H9 (cell line): Measurements from ENCODE around the gene AGK. TPM values are rescaled to one million over a fixed set of nuclear protein-coding genes. Genes with fewer than 3 reads are reported as not detected.

Experiments
- DNase-seq: peaks from one replicate; pipeline ENCODE4 v3.0.0-alpha.2; 2017
- H2AFZ ChIP-seq: one replicate; pipeline ENCODE4 v1.6.1; 2013; ENCODE audit warnings: mild to moderate bottlenecking, low read length, control low read depth, moderate library complexity
- H2AK5ac ChIP-seq: 2 replicates; pipeline ENCODE4 v1.6.1; 2013; ENCODE audit warnings: low read length, control low read depth, mixed read lengths; ENCODE audit not compliant: insufficient read length
- H2BK120ac ChIP-seq: one replicate; pipeline ENCODE4 v1.6.1; 2013; ENCODE audit warnings: low read depth, mild to moderate bottlenecking, low read length, control low read depth, inconsistent platforms; ENCODE audit not compliant: poor library complexity, severe bottlenecking
- H2BK12ac ChIP-seq: 2 replicates; pipeline ENCODE4 v1.6.1; 2013; ENCODE audit warnings: low read length, control low read depth, mixed read lengths, low read depth; ENCODE audit not compliant: insufficient read length
- H2BK15ac ChIP-seq: 2 replicates; pipeline ENCODE4 v1.6.1; 2013; ENCODE audit warnings: low read depth, low read length, control low read depth
- H2BK20ac ChIP-seq: one replicate; pipeline ENCODE4 v1.6.1; 2013; ENCODE audit warnings: low read depth, mild to moderate bottlenecking, low read length, control low read depth, inconsistent platforms; ENCODE audit not compliant: poor library complexity, severe bottlenecking
- H2BK5ac ChIP-seq: 2 replicates; pipeline ENCODE4 v1.6.1; 2013; ENCODE audit warnings: low read length, control low read depth, mixed read lengths; ENCODE audit not compliant: insufficient read length
- H3K14ac ChIP-seq: 2 replicates; pipeline ENCODE4 v1.6.1; 2013; ENCODE audit warnings: low read length, control low read depth; ENCODE audit not compliant: insufficient read depth
- H3K18ac ChIP-seq: 2 replicates; pipeline ENCODE4 v1.6.1; 2013; ENCODE audit warnings: low read depth, mild to moderate bottlenecking, mixed read lengths, low read length, control low read depth; ENCODE audit not compliant: insufficient read length
- H3K23ac ChIP-seq: 2 replicates; pipeline ENCODE4 v1.6.1; 2013; ENCODE audit warnings: low read length, control low read depth, mixed read lengths, low read depth; ENCODE audit not compliant: insufficient read length
- H3K23me2 ChIP-seq: 2 replicates; pipeline ENCODE4 v1.6.1; 2013; ENCODE audit warnings: low read depth, mild to moderate bottlenecking, mixed read lengths, low read length, control low read depth; ENCODE audit not compliant: insufficient read length, poor library complexity, severe bottlenecking
- H3K27ac ChIP-seq: 2 replicates; pipeline ENCODE4 v1.5.1; 2013; ENCODE audit warnings: low read length, control low read depth, mixed read lengths, low read depth; ENCODE audit not compliant: insufficient read length
- H3K27me3 ChIP-seq: 2 replicates; pipeline ENCODE4 v1.6.1; 2013; ENCODE audit warnings: low read length, control low read depth, inconsistent platforms; ENCODE audit not compliant: insufficient read depth
- H3K4ac ChIP-seq: 2 replicates; pipeline ENCODE4 v1.6.1; 2013; ENCODE audit warnings: low read depth, mild to moderate bottlenecking, control low read depth, inconsistent platforms, low read length, moderate library complexity
- H3K4me1 ChIP-seq: 2 replicates; pipeline ENCODE4 v1.6.1; 2013; ENCODE audit warnings: low read length, control low read depth, inconsistent platforms; ENCODE audit not compliant: insufficient read depth
- H3K4me2 ChIP-seq: 2 replicates; pipeline ENCODE4 v1.6.1; 2013; ENCODE audit warnings: low read length, control low read depth, mixed read lengths; ENCODE audit not compliant: insufficient read length, insufficient read depth
- H3K56ac ChIP-seq: 2 replicates; pipeline ENCODE4 v1.6.1; 2013; ENCODE audit warnings: low read depth, mild to moderate bottlenecking, mixed read lengths, low read length, control low read depth; ENCODE audit not compliant: insufficient read length
- H3K79me1 ChIP-seq: 2 replicates; pipeline ENCODE4 v1.6.1; 2013; ENCODE audit warnings: low read depth, mild to moderate bottlenecking, moderate library complexity, low read length, control low read depth, inconsistent platforms; ENCODE audit not compliant: insufficient read depth, poor library complexity, severe bottlenecking
- H3K79me2 ChIP-seq: 2 replicates; pipeline ENCODE4 v1.6.1; 2013; ENCODE audit warnings: low read length, control low read depth, inconsistent platforms; ENCODE audit not compliant: insufficient read depth
- H3K9ac ChIP-seq: 2 replicates; pipeline ENCODE4 v1.6.1; 2013; ENCODE audit warnings: low read length, control low read depth, mixed read lengths; ENCODE audit not compliant: insufficient read length; ENCODE audit errors: extremely low read depth
- H3K9me3 ChIP-seq: one replicate; pipeline ENCODE4 v1.6.1; 2013; ENCODE audit warnings: low read depth, low read length, inconsistent platforms; ENCODE audit not compliant: control insufficient read depth
- H3T11ph ChIP-seq: one replicate; pipeline ENCODE4 v1.6.1; 2013; ENCODE audit warnings: mild to moderate bottlenecking, low read length, control low read depth, inconsistent platforms
- H4K20me1 ChIP-seq: one replicate; pipeline ENCODE4 v1.6.1; 2013; ENCODE audit not compliant: control insufficient read depth, insufficient read length, insufficient read depth
- H4K5ac ChIP-seq: 2 replicates; pipeline ENCODE4 v1.6.1; 2013; ENCODE audit warnings: low read depth, mild to moderate bottlenecking, mixed read lengths, low read length, control low read depth; ENCODE audit not compliant: insufficient read length
- H4K8ac ChIP-seq: replicated peaks from 2 replicates; pipeline ENCODE4 v1.6.1; 2013; ENCODE audit warnings: low read length, control low read depth, mixed read lengths, low read depth; ENCODE audit not compliant: insufficient read length
- H4K91ac ChIP-seq: 2 replicates; pipeline ENCODE4 v1.6.1; 2013; ENCODE audit warnings: low read depth, mild to moderate bottlenecking, moderate library complexity, mixed read lengths, low read length, control low read depth; ENCODE audit not compliant: insufficient read length
- H3K27ac Mint-ChIP-seq, 3 experiments: 2 replicates in 2 of 3; 3 replicates in 1 of 3; pipeline ENCODE4 v1.8.0; 2020 to 2021; ENCODE audit warnings: mixed read lengths in 3 of 3, mild to moderate bottlenecking in 1 of 3, moderate library complexity in 1 of 3
- H3K27me3 Mint-ChIP-seq: 2 replicates; pipeline ENCODE4 v1.8.0; 2021; ENCODE audit warnings: low read depth, mild to moderate bottlenecking, moderate library complexity, mixed read lengths
- H3K36me3 Mint-ChIP-seq, 3 experiments: 2 replicates in 2 of 3; 3 replicates in 1 of 3; pipeline ENCODE4 v1.8.0; 2020 to 2021; ENCODE audit warnings: low read depth in 3 of 3, mixed read lengths in 3 of 3; ENCODE audit not compliant: insufficient read depth in 1 of 3
- H3K4me1 Mint-ChIP-seq, 2 experiments: 2 replicates each; pipeline ENCODE4 v1.8.0; 2020; ENCODE audit warnings: mixed read lengths in 2 of 2
- H3K4me3 Mint-ChIP-seq, 2 experiments: 2 replicates in 1 of 2; 3 replicates in 1 of 2; pipeline ENCODE4 v1.8.0; 2020 to 2021; ENCODE audit warnings: mild to moderate bottlenecking in 2 of 2, mixed read lengths in 2 of 2, moderate library complexity in 1 of 2
- H3K9me3 Mint-ChIP-seq, 2 experiments: 2 replicates in 1 of 2; 3 replicates in 1 of 2; pipeline ENCODE4 v1.8.0; 2020; ENCODE audit warnings: mild to moderate bottlenecking in 2 of 2, mixed read lengths in 2 of 2, moderate library complexity in 1 of 2
- WGBS: extraction: QIAGEN DNeasy Blood & Tissue Kit; methylation state at CpG from one replicate; pipeline ENCODE4 v1.1.7; 2013; ENCODE audit warnings: missing lambda C conversion rate, low lambda C conversion rate, mixed read lengths; ENCODE audit not compliant: insufficient read length; ENCODE audit errors: extremely low coverage; 5-methylcytosine and 5-hydroxymethylcytosine counted together
- total RNA-seq: library from RNA; stranded (reverse); gene quantifications from 2 replicates; pipeline ENCODE4 v1.2.1, GENCODE V29; 2021
- TF ChIP-seq, protein P1 (sequence below): fragments of 200-600 bp; sonication (generic); conservative IDR thresholded peaks from 3 replicates; pipeline ENCODE4 v1.8.0; 2021; ENCODE audit warnings: antibody characterized with exemption, mild to moderate bottlenecking

The AGK gene
- total RNA-seq, 1 experiment from 2014 or later: 35.1 TPM

DNA sequence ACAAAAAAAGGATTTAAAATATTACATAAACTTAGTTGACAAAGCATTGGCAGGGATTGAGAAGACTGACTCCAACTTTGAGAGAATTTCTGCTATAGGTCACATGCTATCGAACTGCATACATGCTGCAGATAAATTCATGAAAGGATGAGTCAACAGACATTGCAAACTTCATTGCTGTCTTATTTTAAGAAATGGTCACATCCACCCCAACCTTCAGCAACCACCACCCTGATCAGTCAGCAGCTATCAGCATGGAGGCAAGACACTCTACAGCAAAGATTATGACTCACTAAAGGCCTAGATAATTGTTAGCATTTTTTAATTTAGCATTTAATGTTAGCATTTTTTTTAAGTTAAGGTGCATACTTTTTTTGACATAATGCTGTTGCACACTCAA, 73.6 kb downstream of the AGK start:
- H3K4me2 ChIP-seq: no peak overlapping the region
- H4K8ac ChIP-seq: no peak overlapping the region
- H4K91ac ChIP-seq: no peak overlapping the region
- H3K27me3 ChIP-seq: no peaks in the 10 kb centered on the region
- H3K9me3 Mint-ChIP-seq: peaks cover 0 to 5% of the 10 kb centered on the region in 2 experiments; a peak in 1 of 5 replicates
- no peaks in the 10 kb centered on the region for H3K4me1 Mint-ChIP-seq
- no peak overlapping the region for H3K9ac ChIP-seq
- H4K5ac ChIP-seq: no peak overlapping the region
- TF ChIP-seq, protein P1, sequence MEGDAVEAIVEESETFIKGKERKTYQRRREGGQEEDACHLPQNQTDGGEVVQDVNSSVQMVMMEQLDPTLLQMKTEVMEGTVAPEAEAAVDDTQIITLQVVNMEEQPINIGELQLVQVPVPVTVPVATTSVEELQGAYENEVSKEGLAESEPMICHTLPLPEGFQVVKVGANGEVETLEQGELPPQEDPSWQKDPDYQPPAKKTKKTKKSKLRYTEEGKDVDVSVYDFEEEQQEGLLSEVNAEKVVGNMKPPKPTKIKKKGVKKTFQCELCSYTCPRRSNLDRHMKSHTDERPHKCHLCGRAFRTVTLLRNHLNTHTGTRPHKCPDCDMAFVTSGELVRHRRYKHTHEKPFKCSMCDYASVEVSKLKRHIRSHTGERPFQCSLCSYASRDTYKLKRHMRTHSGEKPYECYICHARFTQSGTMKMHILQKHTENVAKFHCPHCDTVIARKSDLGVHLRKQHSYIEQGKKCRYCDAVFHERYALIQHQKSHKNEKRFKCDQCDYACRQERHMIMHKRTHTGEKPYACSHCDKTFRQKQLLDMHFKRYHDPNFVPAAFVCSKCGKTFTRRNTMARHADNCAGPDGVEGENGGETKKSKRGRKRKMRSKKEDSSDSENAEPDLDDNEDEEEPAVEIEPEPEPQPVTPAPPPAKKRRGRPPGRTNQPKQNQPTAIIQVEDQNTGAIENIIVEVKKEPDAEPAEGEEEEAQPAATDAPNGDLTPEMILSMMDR: no peak
- H2BK5ac ChIP-seq: no peak overlapping the region
- no peak overlapping the region for H3K27ac ChIP-seq
- DNase-seq: no peak
- no peak overlapping the region for H3K23ac ChIP-seq
- H3K79me2 ChIP-seq: no peaks in the 10 kb centered on the region
- H3K27me3 Mint-ChIP-seq: no peaks in the 10 kb centered on the region
- H2BK15ac ChIP-seq: no peak overlapping the region
- H2BK20ac ChIP-seq: no peak overlapping the region
- no peak overlapping the region for H2BK12ac ChIP-seq
- H2AK5ac ChIP-seq: no peak overlapping the region
- WGBS: no CpG with 5 or more reads among the region's 1 CpG
- H3K4me3 Mint-ChIP-seq: no peak overlapping the region
- no peak overlapping the region for H3K56ac ChIP-seq
- no peak overlapping the region for H3K14ac ChIP-seq
- no peak overlapping the region for H2AFZ ChIP-seq
- no peak overlapping the region for H3T11ph ChIP-seq
- no peak overlapping the region for H3K27ac Mint-ChIP-seq
- no peaks in the 10 kb centered on the region for H3K79me1 ChIP-seq
- no peaks in the 10 kb centered on the region for H4K20me1 ChIP-seq
- no peak overlapping the region for H3K4ac ChIP-seq
- H3K36me3 Mint-ChIP-seq: peaks cover 30 to 45% (median 32%) of the 10 kb centered on the region in 3 experiments
- no peak overlapping the region for H2BK120ac ChIP-seq
- no peaks in the 10 kb centered on the region for H3K4me1 ChIP-seq
- H3K18ac ChIP-seq: no peak overlapping the region
- H3K9me3 ChIP-seq: no peaks in the 10 kb centered on the region
- H3K23me2 ChIP-seq: no peaks in the 10 kb centered on the region
